ENCODE data around the gene DPYSL5. TPM values are rescaled to one million over a fixed set of nuclear protein-coding genes. Genes with fewer than 3 reads are reported as not detected.

The DPYSL5 gene
- total and polyA plus RNA-seq, 4 donors: not detected

DNA sequence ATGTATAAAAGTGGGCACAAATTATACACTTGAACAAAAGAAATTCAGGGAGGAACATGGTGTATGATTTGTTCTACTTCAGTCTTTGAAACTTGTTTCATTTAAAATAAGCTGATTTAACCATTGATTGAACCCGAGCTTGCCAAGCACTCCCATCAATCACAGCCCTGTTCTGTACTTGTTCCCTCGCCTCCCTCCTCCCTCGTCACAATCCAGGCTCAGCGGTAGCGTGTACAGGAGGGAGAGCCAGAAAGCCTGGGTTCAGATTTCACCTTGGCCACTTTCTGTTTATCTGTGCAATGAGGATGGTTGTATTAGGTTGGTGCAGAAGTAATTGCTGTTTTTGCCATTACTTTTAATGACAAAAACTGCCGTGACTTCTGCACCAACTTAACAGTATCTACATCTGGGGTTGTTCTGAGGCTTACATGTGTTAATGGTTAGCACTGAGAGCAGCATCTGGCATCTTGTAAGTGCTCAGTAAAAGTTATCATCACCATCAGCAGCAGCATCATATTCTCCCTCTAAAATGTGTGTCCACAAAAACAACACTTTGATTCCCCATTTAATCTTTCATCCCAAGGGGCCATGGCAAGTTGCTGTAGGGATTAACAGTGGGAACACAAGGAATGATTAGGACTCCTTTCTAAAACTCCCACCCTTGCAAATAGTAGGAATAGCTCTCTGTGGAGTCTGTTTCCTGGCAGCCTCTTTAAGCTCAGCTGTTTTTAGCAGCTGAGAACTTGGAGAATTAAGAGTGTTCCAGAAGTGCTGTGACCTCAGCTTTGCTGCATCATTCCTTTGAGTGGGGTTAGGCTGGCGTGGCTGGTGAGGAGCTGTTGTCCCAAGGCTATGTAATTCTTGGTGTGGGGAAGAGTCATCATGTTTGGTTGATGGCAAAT, 4.7 kb downstream of the DPYSL5 start:
- no peak for TF ChIP-seq TAF1 (conservative IDR thresholded peaks at IDR 0.05)
- TF ChIP-seq FOXA2 (IDR thresholded peaks at IDR 0.05): no peak
- TF ChIP-seq RXRA (IDR thresholded peaks at IDR 0.05): no peak
- TF ChIP-seq, protein P1, sequence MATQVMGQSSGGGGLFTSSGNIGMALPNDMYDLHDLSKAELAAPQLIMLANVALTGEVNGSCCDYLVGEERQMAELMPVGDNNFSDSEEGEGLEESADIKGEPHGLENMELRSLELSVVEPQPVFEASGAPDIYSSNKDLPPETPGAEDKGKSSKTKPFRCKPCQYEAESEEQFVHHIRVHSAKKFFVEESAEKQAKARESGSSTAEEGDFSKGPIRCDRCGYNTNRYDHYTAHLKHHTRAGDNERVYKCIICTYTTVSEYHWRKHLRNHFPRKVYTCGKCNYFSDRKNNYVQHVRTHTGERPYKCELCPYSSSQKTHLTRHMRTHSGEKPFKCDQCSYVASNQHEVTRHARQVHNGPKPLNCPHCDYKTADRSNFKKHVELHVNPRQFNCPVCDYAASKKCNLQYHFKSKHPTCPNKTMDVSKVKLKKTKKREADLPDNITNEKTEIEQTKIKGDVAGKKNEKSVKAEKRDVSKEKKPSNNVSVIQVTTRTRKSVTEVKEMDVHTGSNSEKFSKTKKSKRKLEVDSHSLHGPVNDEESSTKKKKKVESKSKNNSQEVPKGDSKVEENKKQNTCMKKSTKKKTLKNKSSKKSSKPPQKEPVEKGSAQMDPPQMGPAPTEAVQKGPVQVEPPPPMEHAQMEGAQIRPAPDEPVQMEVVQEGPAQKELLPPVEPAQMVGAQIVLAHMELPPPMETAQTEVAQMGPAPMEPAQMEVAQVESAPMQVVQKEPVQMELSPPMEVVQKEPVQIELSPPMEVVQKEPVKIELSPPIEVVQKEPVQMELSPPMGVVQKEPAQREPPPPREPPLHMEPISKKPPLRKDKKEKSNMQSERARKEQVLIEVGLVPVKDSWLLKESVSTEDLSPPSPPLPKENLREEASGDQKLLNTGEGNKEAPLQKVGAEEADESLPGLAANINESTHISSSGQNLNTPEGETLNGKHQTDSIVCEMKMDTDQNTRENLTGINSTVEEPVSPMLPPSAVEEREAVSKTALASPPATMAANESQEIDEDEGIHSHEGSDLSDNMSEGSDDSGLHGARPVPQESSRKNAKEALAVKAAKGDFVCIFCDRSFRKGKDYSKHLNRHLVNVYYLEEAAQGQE (IDR thresholded peaks at IDR 0.05): no peak
- no peak for TF ChIP-seq YY1 (IDR thresholded peaks at IDR 0.05)
- TF ChIP-seq FOXA1 (IDR thresholded peaks at IDR 0.05): no peak
- TF ChIP-seq, protein P2, sequence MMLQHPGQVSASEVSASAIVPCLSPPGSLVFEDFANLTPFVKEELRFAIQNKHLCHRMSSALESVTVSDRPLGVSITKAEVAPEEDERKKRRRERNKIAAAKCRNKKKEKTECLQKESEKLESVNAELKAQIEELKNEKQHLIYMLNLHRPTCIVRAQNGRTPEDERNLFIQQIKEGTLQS (IDR thresholded peaks at IDR 0.05): no peak
- no peak for TF ChIP-seq SP1 (IDR thresholded peaks at IDR 0.05)
- TF ChIP-seq GABPA (IDR thresholded peaks at IDR 0.05 in 1 of 2, conservative IDR thresholded peaks at IDR 0.05 in 1 of 2): no peak
- no peak for TF ChIP-seq JUND (IDR thresholded peaks at IDR 0.05)
- TF ChIP-seq, protein P3, sequence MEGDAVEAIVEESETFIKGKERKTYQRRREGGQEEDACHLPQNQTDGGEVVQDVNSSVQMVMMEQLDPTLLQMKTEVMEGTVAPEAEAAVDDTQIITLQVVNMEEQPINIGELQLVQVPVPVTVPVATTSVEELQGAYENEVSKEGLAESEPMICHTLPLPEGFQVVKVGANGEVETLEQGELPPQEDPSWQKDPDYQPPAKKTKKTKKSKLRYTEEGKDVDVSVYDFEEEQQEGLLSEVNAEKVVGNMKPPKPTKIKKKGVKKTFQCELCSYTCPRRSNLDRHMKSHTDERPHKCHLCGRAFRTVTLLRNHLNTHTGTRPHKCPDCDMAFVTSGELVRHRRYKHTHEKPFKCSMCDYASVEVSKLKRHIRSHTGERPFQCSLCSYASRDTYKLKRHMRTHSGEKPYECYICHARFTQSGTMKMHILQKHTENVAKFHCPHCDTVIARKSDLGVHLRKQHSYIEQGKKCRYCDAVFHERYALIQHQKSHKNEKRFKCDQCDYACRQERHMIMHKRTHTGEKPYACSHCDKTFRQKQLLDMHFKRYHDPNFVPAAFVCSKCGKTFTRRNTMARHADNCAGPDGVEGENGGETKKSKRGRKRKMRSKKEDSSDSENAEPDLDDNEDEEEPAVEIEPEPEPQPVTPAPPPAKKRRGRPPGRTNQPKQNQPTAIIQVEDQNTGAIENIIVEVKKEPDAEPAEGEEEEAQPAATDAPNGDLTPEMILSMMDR (IDR thresholded peaks at IDR 0.05; ENCODE audit: low read depth, low read length, missing input control): no peak
- TF ChIP-seq RAD21 (IDR thresholded peaks at IDR 0.05): no peak
- TF ChIP-seq HNF4A (conservative IDR thresholded peaks at IDR 0.05): no peak
- no peak for TF ChIP-seq HNF4G (IDR thresholded peaks at IDR 0.05)
- TF ChIP-seq NR2F2 (IDR thresholded peaks at IDR 0.05): no peak
- Histone ChIP-seq H3K9me3 (ENCODE audit: control insufficient read depth in 4 of 4, low read length in 3 of 4) (no peaks in the 10 kb centered on the region), H3K9ac (ENCODE audit: low read depth in 1 of 2, low read length in 2 of 2) (no peak overlapping the region), H3K4me3 (ENCODE audit: low read depth in 1 of 3, low read length in 3 of 3) (no peak overlapping the region), H3K27ac (ENCODE audit: low read depth in 1 of 2, low read length in 2 of 2) (no peak overlapping the region), H3K4me1 (ENCODE audit: control insufficient read depth in 4 of 4, insufficient read depth in 4 of 4, low read length in 3 of 4) (peaks cover 10 to 24% (median 17%) of the 10 kb centered on the region in 4 donors), H3K36me3 (ENCODE audit: control insufficient read depth in 4 of 4, insufficient read depth in 3 of 4, low read depth in 1 of 4, low read length in 3 of 4) (no peaks in the 10 kb centered on the region), H3K27me3 (ENCODE audit: control insufficient read depth in 4 of 4, insufficient read depth in 4 of 4, low read length in 3 of 4) (peaks cover 5 to 11% (median 5%) of the 10 kb centered on the region in 4 donors)
- no peak for DNase-seq (ENCODE audit: low spot score)
- 62% methylated on average over 7 of the region's 7 CpGs for WGBS

DNA sequence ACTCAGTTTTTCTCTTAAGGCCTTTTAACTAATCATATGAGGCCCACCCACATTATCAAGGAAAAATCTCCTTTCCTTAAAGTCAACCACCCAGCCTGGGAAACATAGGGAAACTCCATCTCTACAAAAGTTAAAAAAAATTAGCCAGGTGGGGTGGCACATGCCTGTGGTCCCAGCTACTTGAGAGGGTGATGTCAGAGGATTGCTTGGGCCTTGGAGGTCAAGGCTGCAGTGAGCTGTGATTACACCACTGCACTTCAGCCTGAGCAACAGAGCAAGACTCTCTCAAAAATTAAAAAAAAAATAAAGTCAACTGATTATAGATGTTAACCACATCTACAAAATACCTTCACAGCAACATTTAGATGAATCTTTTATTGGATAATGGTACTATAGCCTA, 5.8 kb downstream of the DPYSL5 start:
- Histone ChIP-seq H3K9ac (ENCODE audit: low read depth in 1 of 2, low read length in 2 of 2) (no peak overlapping the region), H3K4me3 (ENCODE audit: low read depth in 1 of 3, low read length in 3 of 3) (no peak overlapping the region), H3K9me3 (ENCODE audit: control insufficient read depth in 4 of 4, low read length in 3 of 4) (no peaks in the 10 kb centered on the region), H3K27me3 (ENCODE audit: control insufficient read depth in 4 of 4, insufficient read depth in 4 of 4, low read length in 3 of 4) (peaks cover 0 to 11% (median 4%) of the 10 kb centered on the region in 4 donors), H3K27ac (ENCODE audit: low read depth in 1 of 2, low read length in 2 of 2) (no peak overlapping the region), H3K4me1 (ENCODE audit: control insufficient read depth in 4 of 4, insufficient read depth in 4 of 4, low read length in 3 of 4) (peaks cover 5 to 13% (median 7%) of the 10 kb centered on the region in 4 donors), H3K36me3 (ENCODE audit: control insufficient read depth in 4 of 4, insufficient read depth in 3 of 4, low read depth in 1 of 4, low read length in 3 of 4) (no peaks in the 10 kb centered on the region)
- TF ChIP-seq GABPA (IDR thresholded peaks at IDR 0.05 in 1 of 2, conservative IDR thresholded peaks at IDR 0.05 in 1 of 2) (no peak), FOXA2 (IDR thresholded peaks at IDR 0.05) (no peak), RXRA (IDR thresholded peaks at IDR 0.05) (no peak), EGR1 (IDR thresholded peaks at IDR 0.05; ENCODE audit: low read depth in 2 of 2) (no peak), TAF1 (conservative IDR thresholded peaks at IDR 0.05) (no peak), YY1 (IDR thresholded peaks at IDR 0.05) (no peak), FOXA1 (IDR thresholded peaks at IDR 0.05) (no peak)
- TF ChIP-seq, protein P2 (IDR thresholded peaks at IDR 0.05): no peak
- TF ChIP-seq, protein P4, sequence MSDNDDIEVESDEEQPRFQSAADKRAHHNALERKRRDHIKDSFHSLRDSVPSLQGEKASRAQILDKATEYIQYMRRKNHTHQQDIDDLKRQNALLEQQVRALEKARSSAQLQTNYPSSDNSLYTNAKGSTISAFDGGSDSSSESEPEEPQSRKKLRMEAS (IDR thresholded peaks at IDR 0.05): no peak
- DNase-seq (ENCODE audit: low spot score): no peak

All from liver (tissue), 9 donors.